SK-N-MC (cell line): ENCODE measurements around the gene PVALB.

Source experiments
- DNase-seq: peaks from one replicate; pipeline ENCODE4 v3.0.0-alpha.2; 2011; ENCODE audit warnings: low read depth, low spot score
- H3K27ac ChIP-seq: fragments of 200-600 bp; sonication (generic); 2 replicates; pipeline ENCODE4 v1.5.1; 2016; ENCODE audit warnings: mixed run types
- H3K36me3 ChIP-seq: fragments of 200-600 bp; sonication (generic); 2 replicates; pipeline ENCODE4 v1.6.1; 2017; ENCODE audit warnings: antibody characterized with exemption, low read length, mixed read lengths; ENCODE audit not compliant: insufficient read depth
- H3K4me3 ChIP-seq: fragments of 200-600 bp; sonication (generic); 2 replicates; pipeline ENCODE4 v1.5.1; 2016
- H3K9ac ChIP-seq: fragments of 200-600 bp; sonication (generic); 2 replicates; pipeline ENCODE4 v1.8.0; 2017; ENCODE audit warnings: mixed run types, mixed read lengths; ENCODE audit not compliant: insufficient read length
- H3K9me3 ChIP-seq: fragments of 200-600 bp; sonication (generic); 2 replicates; pipeline ENCODE4 v1.6.1; 2017; ENCODE audit warnings: low read depth, mild to moderate bottlenecking, antibody characterized with exemption, low read length, moderate library complexity, mixed read lengths
- EZH2 ChIP-seq: fragments of 200-600 bp; sonication (generic); IDR thresholded peaks from one replicate; pipeline ENCODE4 v1.6.1; 2017; ENCODE audit warnings: antibody characterized with exemption
- FOXP2 ChIP-seq: optimal IDR thresholded peaks from 2 replicates; pipeline ENCODE3; 2011; ENCODE audit warnings: mild to moderate bottlenecking, moderate library complexity; ENCODE audit not compliant: insufficient read depth; ENCODE audit errors: extremely low read length, control extremely low read depth
- POLR2AphosphoS5 ChIP-seq: IDR thresholded peaks from 2 replicates; pipeline ENCODE4 v1.6.1; 2012; ENCODE audit warnings: mild to moderate bottlenecking, low read depth, low read length, borderline replicate concordance

Gene PVALB

DNA sequence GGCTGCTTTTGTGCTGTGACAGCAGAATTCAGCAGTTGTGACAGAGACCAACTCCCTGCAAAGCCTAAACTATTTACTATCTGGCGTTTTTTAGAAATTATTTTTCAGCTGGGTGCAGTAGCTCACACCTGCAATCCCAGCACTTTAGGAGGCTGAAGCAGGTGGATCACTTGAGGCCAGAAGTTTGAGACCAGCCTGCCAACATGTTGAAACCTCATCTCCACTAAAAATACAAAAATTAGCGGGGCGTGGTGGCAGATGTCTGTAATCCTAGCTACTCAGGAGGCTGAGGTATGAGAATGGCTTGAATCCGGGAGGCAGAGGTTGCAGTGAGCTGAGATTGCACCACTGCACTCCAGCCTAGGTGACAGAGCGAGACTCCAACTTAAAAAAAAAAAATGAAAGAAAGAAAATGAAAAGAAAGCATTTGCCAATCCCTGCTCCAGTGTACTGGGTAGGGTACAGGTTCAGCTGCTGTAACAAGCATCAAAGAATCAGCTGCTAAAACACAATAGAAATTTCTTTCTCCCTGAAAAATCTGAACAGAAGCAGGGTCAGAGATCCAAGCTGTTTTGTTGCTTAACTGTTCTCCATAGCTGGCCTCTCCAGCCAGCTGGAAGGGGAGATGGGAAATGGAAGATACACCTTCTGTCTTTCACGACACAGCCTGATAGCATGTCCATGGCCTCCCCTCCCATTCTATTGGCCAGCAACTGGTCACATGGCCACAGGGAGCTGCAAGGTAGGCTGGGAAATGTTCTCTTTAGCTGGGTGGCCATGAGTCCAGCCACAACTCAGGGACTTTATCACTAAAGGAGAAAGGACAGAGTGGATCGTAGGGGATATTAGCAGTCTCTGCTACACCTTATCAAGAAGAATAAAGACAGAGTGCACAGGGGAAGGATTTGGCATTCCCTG, 35.5 kb upstream of the PVALB start:
- no peak for DNase-seq
- Histone ChIP-seq H3K9me3 (no peaks in the 10 kb centered on the region), H3K4me3 (no peak overlapping the region), H3K36me3 (no peaks in the 10 kb centered on the region), H3K9ac (no peak overlapping the region), H3K27ac (no peak overlapping the region)
- no peak for TF ChIP-seq POLR2AphosphoS5
- no peak for TF ChIP-seq EZH2
- TF ChIP-seq FOXP2 = no peak

DNA sequence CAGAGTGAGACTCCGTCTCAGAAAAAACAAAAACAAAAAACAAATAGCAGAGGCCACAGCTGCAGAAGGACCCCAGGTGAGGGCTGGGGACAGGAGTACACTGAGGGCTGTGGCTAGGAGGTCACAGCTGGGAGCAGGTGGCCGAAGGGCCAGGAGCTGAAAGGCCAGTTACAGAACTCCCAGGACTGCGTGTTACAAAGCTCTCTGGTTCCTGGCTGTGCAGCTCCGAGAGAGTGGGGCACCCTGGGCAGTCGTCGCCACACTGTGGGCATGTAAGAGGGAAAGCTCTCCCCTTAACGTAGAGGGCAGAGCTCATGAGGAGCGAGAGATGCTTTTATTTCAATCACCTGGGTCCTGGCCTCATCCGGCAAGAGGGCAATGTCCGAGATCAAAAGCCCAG, 33.8 kb upstream of the PVALB start:
- no peaks in the 10 kb centered on the region for H3K36me3 ChIP-seq
- H3K4me3 ChIP-seq = no peak overlapping the region
- H3K9ac ChIP-seq = no peak overlapping the region
- no peak overlapping the region for H3K27ac ChIP-seq
- TF ChIP-seq FOXP2 (no peak), POLR2AphosphoS5 (no peak), EZH2 (no peak)
- no peaks in the 10 kb centered on the region for H3K9me3 ChIP-seq
- DNase-seq = no peak

- Histone ChIP-seq H3K9ac (no peak overlapping the region), H3K27ac (no peak overlapping the region), H3K36me3 (no peaks in the 10 kb centered on the region), H3K4me3 (no peak overlapping the region), H3K9me3 (no peaks in the 10 kb centered on the region)
- TF ChIP-seq POLR2AphosphoS5 (no peak), FOXP2 (no peak), EZH2 (no peak)
- no peak for DNase-seq
Measured at GRCh38 chr22:36850056-36850455, 33.2 kb upstream of the PVALB start.

GRCh38 chr22:36846949-36847348, 30.1 kb upstream of the PVALB start:
- no peak overlapping the region for H3K9ac ChIP-seq
- H3K9me3 ChIP-seq = no peaks in the 10 kb centered on the region
- TF ChIP-seq POLR2AphosphoS5 = no peak
- no peak for TF ChIP-seq EZH2
- TF ChIP-seq FOXP2 = no peak
- no peaks in the 10 kb centered on the region for H3K36me3 ChIP-seq
- no peak overlapping the region for H3K4me3 ChIP-seq
- H3K27ac ChIP-seq = no peak overlapping the region
- DNase-seq = no peak

DNA sequence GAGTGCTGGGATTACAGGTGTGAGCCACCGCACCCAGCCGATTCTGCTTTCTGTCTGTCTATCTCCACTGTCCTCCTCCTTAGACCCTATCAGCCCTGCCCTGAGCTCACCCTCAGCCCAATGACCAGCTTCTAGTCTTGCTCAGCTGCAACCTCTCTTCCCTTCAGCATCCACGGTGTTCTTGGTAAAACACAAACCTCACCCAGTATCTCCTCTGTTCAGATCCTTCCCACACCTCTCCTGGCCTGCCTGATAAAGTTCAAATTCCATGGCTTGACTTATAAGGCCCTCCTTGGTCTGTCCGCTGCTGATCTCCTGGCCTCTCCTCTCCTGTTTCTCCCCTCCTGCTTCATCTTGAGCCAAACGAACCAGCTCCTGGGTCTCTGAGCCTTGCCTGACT, 29.4 kb upstream of the PVALB start:
- Histone ChIP-seq H3K27ac (no peak overlapping the region), H3K9me3 (no peaks in the 10 kb centered on the region), H3K36me3 (no peaks in the 10 kb centered on the region), H3K9ac (no peak overlapping the region), H3K4me3 (no peak overlapping the region)
- no peak for DNase-seq
- TF ChIP-seq FOXP2 = no peak
- no peak for TF ChIP-seq POLR2AphosphoS5
- TF ChIP-seq EZH2 = no peak

DNA sequence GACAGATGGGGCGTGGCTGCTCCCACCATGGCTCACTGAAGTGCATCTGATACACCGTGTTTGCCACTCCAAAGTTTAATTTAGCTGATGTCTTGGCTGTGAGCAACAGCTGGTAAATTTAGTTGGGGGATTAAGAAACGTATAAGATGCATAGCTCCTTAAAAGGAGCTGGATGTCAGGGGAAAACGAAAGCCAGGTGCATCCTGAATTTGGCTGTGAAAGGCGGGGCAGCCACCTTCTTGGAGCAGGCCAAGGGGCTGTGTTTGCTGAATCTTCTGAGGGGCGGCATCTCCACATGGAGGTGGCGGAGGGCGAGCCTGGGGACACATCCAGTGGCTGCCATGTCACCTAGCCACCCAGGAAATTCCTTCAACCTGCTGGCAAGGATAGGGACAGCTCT, 23.3 kb upstream of the PVALB start:
- no peak for TF ChIP-seq FOXP2
- TF ChIP-seq EZH2 = no peak
- TF ChIP-seq POLR2AphosphoS5 = no peak
- H3K27ac ChIP-seq = no peak overlapping the region
- no peak for DNase-seq
- H3K4me3 ChIP-seq = no peak overlapping the region
- no peaks in the 10 kb centered on the region for H3K36me3 ChIP-seq
- no peak overlapping the region for H3K9ac ChIP-seq
- no peaks in the 10 kb centered on the region for H3K9me3 ChIP-seq

- H3K4me3 ChIP-seq = no peak overlapping the region
- no peak overlapping the region for H3K27ac ChIP-seq
- no peaks in the 10 kb centered on the region for H3K36me3 ChIP-seq
- DNase-seq = no peak
- TF ChIP-seq FOXP2 = no peak
- H3K9ac ChIP-seq = no peak overlapping the region
- no peaks in the 10 kb centered on the region for H3K9me3 ChIP-seq
Measured at GRCh38 chr22:36839356-36840073, 22.7 kb upstream of the PVALB start.

DNA sequence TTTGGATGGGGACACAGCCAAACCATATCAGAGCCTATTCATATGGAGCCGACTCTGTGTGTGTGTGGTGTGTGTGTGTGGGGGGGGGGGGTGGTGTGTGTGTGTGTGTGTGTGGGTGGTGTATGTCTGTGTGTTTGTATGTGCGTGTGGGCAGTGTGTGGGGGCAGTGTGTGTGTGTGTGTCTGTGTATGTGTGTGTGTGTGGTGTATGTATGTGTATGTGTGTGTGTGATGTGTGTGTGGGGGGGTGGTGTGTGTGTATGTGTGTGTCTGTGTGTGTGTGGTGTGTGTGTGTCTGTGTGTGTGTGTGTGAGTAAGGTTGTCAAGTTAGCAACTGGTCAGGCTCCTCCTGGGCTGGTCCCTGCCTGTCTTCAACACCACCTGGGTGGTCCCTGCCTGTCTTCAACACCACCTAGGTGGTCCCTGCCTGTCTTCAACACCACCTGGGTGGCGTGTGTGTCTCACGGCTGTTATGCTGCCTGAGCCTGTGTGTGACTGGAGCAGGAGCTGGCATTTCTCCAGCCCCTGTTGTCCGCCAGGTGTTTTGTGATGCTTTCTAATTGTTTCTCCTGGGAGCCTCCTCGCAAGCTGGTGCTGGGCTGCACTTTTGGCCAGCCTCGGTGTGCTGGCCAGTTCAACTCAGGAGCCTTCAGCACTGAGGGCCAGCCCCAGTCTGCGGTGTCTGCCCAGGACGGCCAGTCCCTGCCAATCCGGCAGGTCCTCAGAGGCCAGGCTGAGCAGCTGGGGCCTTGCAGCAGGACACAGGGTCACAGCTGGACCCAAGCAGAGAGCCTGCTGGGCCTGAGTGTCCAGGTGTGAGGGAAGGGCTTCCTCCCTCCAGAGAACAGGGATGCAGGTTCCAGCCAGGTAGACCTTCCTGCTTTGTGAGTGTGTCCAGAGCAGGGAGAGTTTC, 21.5 kb upstream of the PVALB start:
- TF ChIP-seq EZH2 (no peak), FOXP2 (no peak), POLR2AphosphoS5 (no peak)
- no peak for DNase-seq
- Histone ChIP-seq H3K4me3 (no peak overlapping the region), H3K9ac (no peak overlapping the region), H3K27ac (no peak overlapping the region), H3K36me3 (no peaks in the 10 kb centered on the region), H3K9me3 (no peaks in the 10 kb centered on the region)
